ENCODE data around the gene CELF4.
"Not testable (repeated sequence)": the region's sequence is repeated elsewhere in the genome, so short reads cannot be mapped to it uniquely, and the experiment has no call there.

Gene CELF4

DNA sequence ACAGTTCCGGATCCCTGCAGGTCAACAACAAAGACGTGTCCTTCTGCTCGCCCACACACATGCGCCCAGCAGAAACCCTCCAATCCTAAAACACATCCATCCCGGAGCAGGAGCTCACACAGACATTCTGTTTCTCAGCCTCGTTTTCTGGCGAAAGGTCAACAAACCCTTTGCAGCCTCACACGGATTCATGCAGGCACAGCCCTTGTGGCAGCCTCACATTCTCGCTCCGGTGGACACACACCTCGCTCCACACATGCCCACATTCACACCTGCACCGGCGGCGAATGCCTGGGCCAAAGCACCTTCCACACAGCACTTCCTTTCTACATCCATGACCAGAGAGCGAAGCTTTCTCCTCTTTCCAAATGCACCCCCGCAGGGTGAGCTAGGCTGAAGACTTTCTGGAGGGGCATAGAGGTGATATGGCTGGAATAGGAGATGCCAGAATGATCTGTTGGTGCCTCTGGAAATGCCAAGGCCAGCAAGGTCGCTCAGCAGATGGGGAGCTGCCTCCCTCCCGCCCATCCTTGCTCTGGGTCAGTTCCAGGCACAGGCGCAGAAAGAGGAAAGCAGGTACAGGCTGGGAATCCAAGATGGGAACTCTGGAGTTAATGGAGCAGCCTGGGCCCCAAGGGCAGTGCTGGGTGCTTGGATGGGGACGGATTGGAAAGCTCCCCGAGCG, 88.8 kb downstream of the CELF4 start:
- H3K27ac ChIP-seq: no peak overlapping the region
- H3K4me3 ChIP-seq: no peak overlapping the region
- TF ChIP-seq POLR2AphosphoS5 (IDR thresholded peaks at IDR 0.05; ENCODE audit: borderline replicate concordance, low read depth, low read length): no peak
- TF ChIP-seq EZH2 (IDR thresholded peaks at IDR 0.05): no peak
- TF ChIP-seq FOXP2 (optimal IDR thresholded peaks at IDR 0.05; ENCODE audit: control extremely low read depth, extremely low read length, insufficient read depth): no peak
- H3K9me3 ChIP-seq (ENCODE audit: low read depth, low read length): no peaks in the 10 kb centered on the region
- no peak for DNase-seq (ENCODE audit: low read depth, low spot score)
- H3K9ac ChIP-seq (ENCODE audit: insufficient read length): no peak overlapping the region
- no peaks in the 10 kb centered on the region for H3K36me3 ChIP-seq (ENCODE audit: insufficient read depth, low read length)

- Histone ChIP-seq H3K9me3 (ENCODE audit: low read depth, low read length) (no peaks in the 10 kb centered on the region), H3K36me3 (ENCODE audit: insufficient read depth, low read length) (no peaks in the 10 kb centered on the region), H3K9ac (ENCODE audit: insufficient read length) (no peak overlapping the region), H3K4me3 (no peak overlapping the region), H3K27ac (no peak overlapping the region)
- no peak for DNase-seq (ENCODE audit: low read depth, low spot score)
- TF ChIP-seq EZH2 (IDR thresholded peaks at IDR 0.05) (no peak), POLR2AphosphoS5 (IDR thresholded peaks at IDR 0.05; ENCODE audit: borderline replicate concordance, low read depth, low read length) (no peak), FOXP2 (optimal IDR thresholded peaks at IDR 0.05; ENCODE audit: control extremely low read depth, extremely low read length, insufficient read depth) (no peak)
These were observed 89.4 kb downstream of the CELF4 start for GRCh38 chr18:37476182-37476581.

GRCh38 chr18:37473195-37473840, 92.3 kb downstream of the CELF4 start:
- Histone ChIP-seq H3K27ac (no peak overlapping the region), H3K4me3 (no peak overlapping the region), H3K9me3 (ENCODE audit: low read depth, low read length) (no peaks in the 10 kb centered on the region), H3K9ac (ENCODE audit: insufficient read length) (no peak overlapping the region), H3K36me3 (ENCODE audit: insufficient read depth, low read length) (no peaks in the 10 kb centered on the region)
- TF ChIP-seq FOXP2 (optimal IDR thresholded peaks at IDR 0.05; ENCODE audit: control extremely low read depth, extremely low read length, insufficient read depth) (no peak), EZH2 (IDR thresholded peaks at IDR 0.05) (no peak), POLR2AphosphoS5 (IDR thresholded peaks at IDR 0.05; ENCODE audit: borderline replicate concordance, low read depth, low read length) (no peak)
- no peak for DNase-seq (ENCODE audit: low read depth, low spot score)

DNA sequence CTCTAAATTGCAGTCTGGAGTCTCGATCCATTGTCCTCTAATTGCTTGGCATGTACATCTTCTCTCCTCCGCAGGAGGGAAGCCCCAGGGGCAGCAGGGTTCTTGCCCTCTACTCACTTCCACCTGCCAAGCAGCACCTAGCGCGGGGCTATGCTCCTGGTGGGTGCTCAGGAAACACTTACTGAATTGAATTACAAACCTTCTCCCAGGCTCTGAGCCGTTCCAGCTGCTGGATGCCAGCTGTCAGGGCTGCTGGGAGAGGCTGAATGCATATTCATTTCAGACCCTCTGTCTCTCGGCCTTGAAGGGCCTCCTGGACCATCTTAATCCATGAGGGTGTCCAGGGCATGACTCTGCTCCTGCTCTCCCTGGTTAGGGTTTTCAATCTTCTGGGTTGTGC, 94.0 kb downstream of the CELF4 start:
- no peak overlapping the region for H3K4me3 ChIP-seq
- no peak overlapping the region for H3K9ac ChIP-seq (ENCODE audit: insufficient read length)
- no peaks in the 10 kb centered on the region for H3K36me3 ChIP-seq (ENCODE audit: insufficient read depth, low read length)
- TF ChIP-seq FOXP2 (optimal IDR thresholded peaks at IDR 0.05; ENCODE audit: control extremely low read depth, extremely low read length, insufficient read depth) (no peak), POLR2AphosphoS5 (IDR thresholded peaks at IDR 0.05; ENCODE audit: borderline replicate concordance, low read depth, low read length) (no peak), EZH2 (IDR thresholded peaks at IDR 0.05) (no peak)
- no peaks in the 10 kb centered on the region for H3K9me3 ChIP-seq (ENCODE audit: low read depth, low read length)
- DNase-seq (ENCODE audit: low read depth, low spot score): no peak
- H3K27ac ChIP-seq: no peak overlapping the region

DNA sequence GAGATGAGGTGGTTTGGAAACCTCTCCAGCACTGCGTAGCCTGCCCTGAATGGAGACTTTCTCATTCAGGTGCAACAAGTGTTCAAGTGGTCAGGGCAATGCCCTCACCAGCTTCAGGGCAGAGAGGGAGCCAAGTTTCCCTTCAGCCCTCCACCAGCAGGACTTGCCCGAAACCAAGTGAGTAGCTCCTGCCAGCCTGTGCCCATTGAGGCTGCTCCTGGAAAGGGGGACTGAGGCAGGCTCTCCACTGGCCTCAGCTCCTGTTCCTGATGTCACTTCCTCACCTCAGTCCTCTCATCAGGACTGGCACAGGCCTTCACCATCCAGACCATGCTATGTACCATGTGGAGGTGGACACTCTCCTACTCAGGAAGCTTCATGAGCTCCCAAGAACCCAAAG, 94.6 kb downstream of the CELF4 start:
- no peaks in the 10 kb centered on the region for H3K36me3 ChIP-seq (ENCODE audit: insufficient read depth, low read length)
- no peak overlapping the region for H3K27ac ChIP-seq
- DNase-seq (ENCODE audit: low read depth, low spot score): no peak
- no peak for TF ChIP-seq POLR2AphosphoS5 (IDR thresholded peaks at IDR 0.05; ENCODE audit: borderline replicate concordance, low read depth, low read length)
- TF ChIP-seq EZH2 (IDR thresholded peaks at IDR 0.05): no peak
- TF ChIP-seq FOXP2 (optimal IDR thresholded peaks at IDR 0.05; ENCODE audit: control extremely low read depth, extremely low read length, insufficient read depth): no peak
- no peak overlapping the region for H3K9ac ChIP-seq (ENCODE audit: insufficient read length)
- H3K9me3 ChIP-seq (ENCODE audit: low read depth, low read length): no peaks in the 10 kb centered on the region
- H3K4me3 ChIP-seq: no peak overlapping the region

DNA sequence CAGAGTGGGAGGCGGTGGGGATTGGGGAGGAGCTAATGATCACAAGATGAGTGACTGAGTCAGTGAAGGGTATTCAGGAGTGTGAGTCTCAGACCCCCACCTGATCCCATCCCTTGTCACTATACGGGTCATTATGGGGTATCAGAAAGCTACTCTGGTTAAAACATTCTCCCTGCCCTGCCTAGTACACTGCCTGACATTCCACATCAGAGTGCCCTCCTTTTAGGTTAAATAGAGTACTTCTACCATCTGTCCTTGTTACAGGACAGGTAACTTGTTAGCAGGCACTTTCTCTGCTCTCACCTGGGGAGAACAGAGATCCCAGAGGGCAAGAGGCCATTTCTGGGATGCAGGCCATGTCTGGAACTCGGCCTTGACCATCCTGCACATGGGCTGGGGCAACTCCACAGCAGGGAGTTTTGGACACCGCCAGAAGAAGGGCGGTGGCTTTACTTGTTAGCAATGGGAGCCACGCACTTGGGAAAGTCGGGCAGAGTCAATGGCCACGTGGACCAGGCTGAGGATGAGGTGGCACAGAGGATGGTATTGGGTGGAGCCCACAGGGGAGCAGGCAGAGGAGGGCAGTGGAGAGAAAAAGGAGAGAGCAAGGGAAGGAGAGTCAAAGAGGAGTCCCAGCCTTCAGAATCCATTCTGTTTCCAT, 98.5 kb downstream of the CELF4 start:
- no peak for DNase-seq (ENCODE audit: low read depth, low spot score)
- H3K4me3 ChIP-seq: no peak overlapping the region
- H3K9me3 ChIP-seq (ENCODE audit: low read depth, low read length): no peaks in the 10 kb centered on the region
- no peak for TF ChIP-seq POLR2AphosphoS5 (IDR thresholded peaks at IDR 0.05; ENCODE audit: borderline replicate concordance, low read depth, low read length)
- no peak for TF ChIP-seq EZH2 (IDR thresholded peaks at IDR 0.05)
- TF ChIP-seq FOXP2 (optimal IDR thresholded peaks at IDR 0.05; ENCODE audit: control extremely low read depth, extremely low read length, insufficient read depth): no peak
- H3K27ac ChIP-seq: no peak overlapping the region
- H3K9ac ChIP-seq (ENCODE audit: insufficient read length): no peak overlapping the region
- H3K36me3 ChIP-seq (ENCODE audit: insufficient read depth, low read length): no peaks in the 10 kb centered on the region

DNA sequence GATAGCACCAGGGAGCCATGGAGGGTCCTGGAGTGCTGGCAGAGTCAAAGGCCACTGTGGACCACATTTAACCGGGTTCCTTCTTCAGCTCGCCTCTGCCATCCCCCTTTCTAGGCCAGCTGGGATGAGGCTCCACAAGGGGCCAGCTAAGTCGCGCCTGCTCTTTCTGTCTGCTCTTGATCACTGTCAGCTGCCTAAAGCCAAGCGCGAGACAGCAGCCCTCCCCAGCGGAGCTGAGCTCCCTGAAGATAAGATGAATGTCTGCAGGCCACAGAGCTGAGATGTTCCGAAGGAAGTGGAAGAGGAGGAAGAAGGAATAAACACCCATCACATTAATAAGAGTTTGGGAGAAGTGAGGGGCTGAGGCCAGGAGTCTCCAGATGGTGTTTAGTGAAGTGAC, 99.6 kb downstream of the CELF4 start:
- no peak for TF ChIP-seq FOXP2 (optimal IDR thresholded peaks at IDR 0.05; ENCODE audit: control extremely low read depth, extremely low read length, insufficient read depth)
- no peak for TF ChIP-seq POLR2AphosphoS5 (IDR thresholded peaks at IDR 0.05; ENCODE audit: borderline replicate concordance, low read depth, low read length)
- no peak for TF ChIP-seq EZH2 (IDR thresholded peaks at IDR 0.05)
- Histone ChIP-seq H3K4me3 (no peak overlapping the region), H3K9ac (ENCODE audit: insufficient read length) (no peak overlapping the region), H3K9me3 (ENCODE audit: low read depth, low read length) (no peaks in the 10 kb centered on the region), H3K27ac (no peak overlapping the region), H3K36me3 (ENCODE audit: insufficient read depth, low read length) (no peaks in the 10 kb centered on the region)
- DNase-seq (ENCODE audit: low read depth, low spot score): no peak

DNA sequence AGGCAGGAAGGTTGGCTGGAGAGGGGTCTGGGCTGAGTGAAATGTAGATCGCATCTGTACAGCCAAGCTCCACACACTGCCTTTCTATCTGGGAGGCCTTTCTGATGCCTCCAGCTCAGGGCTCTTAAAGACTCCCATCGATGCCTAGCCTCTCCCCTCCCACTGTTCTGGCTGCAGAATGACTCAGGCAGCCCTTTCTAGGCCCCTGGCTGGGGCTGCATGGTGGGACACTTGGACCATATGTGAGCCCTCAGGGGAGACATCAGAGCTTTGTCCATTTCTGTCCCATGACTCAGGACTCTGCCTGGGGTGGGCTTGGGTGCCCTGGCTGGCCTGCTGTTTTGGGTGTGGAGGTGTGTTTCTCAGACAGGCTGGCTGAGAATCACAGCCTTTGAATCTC, 101.3 kb downstream of the CELF4 start:
- Histone ChIP-seq H3K27ac (no peak overlapping the region), H3K9me3 (ENCODE audit: low read depth, low read length) (no peaks in the 10 kb centered on the region), H3K9ac (ENCODE audit: insufficient read length) (no peak overlapping the region), H3K36me3 (ENCODE audit: insufficient read depth, low read length) (no peaks in the 10 kb centered on the region), H3K4me3 (no peak overlapping the region)
- TF ChIP-seq POLR2AphosphoS5 (IDR thresholded peaks at IDR 0.05; ENCODE audit: borderline replicate concordance, low read depth, low read length): no peak
- no peak for TF ChIP-seq EZH2 (IDR thresholded peaks at IDR 0.05)
- TF ChIP-seq FOXP2 (optimal IDR thresholded peaks at IDR 0.05; ENCODE audit: control extremely low read depth, extremely low read length, insufficient read depth): no peak
- DNase-seq (ENCODE audit: low read depth, low spot score): no peak

- not testable (repeated sequence) for H3K27ac ChIP-seq; H3K4me3 ChIP-seq; H3K36me3 ChIP-seq (ENCODE audit: insufficient read depth, low read length); H3K9me3 ChIP-seq (ENCODE audit: low read depth, low read length); H3K9ac ChIP-seq (ENCODE audit: insufficient read length); DNase-seq (ENCODE audit: low read depth, low spot score)
These were observed 104.3 kb downstream of the CELF4 start for GRCh38 chr18:37461329-37461728.

Data from SK-N-MC (cell line).